ENCODE data around the gene MRPL49. TPM values are rescaled to one million over a fixed set of nuclear protein-coding genes. Genes with fewer than 3 reads are reported as not detected.

The MRPL49 gene
- total RNA-seq, 4 donors from 2014 or later, result 76.2 to 113 (median 91.5) TPM

DNA sequence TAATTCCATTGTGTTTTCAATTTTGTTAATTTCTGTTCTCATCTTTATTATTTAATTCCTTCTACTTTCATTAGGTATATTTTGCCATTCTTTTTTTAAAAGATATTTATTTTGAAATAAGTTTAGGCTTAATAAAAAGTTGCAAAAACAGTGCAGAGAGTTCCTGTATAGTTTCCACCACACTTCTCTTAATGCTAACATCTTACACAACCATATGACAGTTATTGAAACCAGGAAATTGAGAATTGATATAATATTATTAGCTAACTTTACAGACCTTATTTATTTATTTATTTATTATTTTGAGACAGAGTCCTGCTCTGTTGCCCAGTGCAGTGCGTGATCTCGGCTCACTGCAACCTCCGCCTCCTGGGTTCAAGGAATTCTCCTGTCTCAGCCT is 34.1 kb downstream of the MRPL49 start:
- peaks cover 0 to under 1% (median 0%) of the 10 kb centered on the region in 4 donors for H3K4me1 ChIP-seq
- TF ChIP-seq CTCF (IDR thresholded peaks at IDR 0.05), result no peak
- no peak for TF ChIP-seq POLR2AphosphoS5 (IDR thresholded peaks at IDR 0.05)
- no peak for TF ChIP-seq EP300 (IDR thresholded peaks at IDR 0.05)
- TF ChIP-seq POLR2A (IDR thresholded peaks at IDR 0.05; ENCODE audit: low read depth), result no peak
- no peak overlapping the region for H3K4me3 ChIP-seq
- WGBS, result 94% methylated on average over 3 of the region's 3 CpGs
- no peaks in the 10 kb centered on the region for H3K36me3 ChIP-seq
- H3K9me3 ChIP-seq, result no peaks in the 10 kb centered on the region
- no peaks in the 10 kb centered on the region for H3K27me3 ChIP-seq
- no peak for DNase-seq (ENCODE audit: extremely low spot score)
- no peak overlapping the region for H3K27ac ChIP-seq (replicated peaks in 1 of 4)
- intact Hi-C loops (cut with DNase I), result no loop called here

- Histone ChIP-seq H3K27me3 (no peaks in the 10 kb centered on the region), H3K36me3 (no peaks in the 10 kb centered on the region), H3K4me3 (no peak overlapping the region), H3K27ac (replicated peaks in 1 of 4) (no peak overlapping the region), H3K4me1 (no peaks in the 10 kb centered on the region), H3K9me3 (no peaks in the 10 kb centered on the region)
- TF ChIP-seq EP300 (IDR thresholded peaks at IDR 0.05) (no peak), POLR2A (IDR thresholded peaks at IDR 0.05; ENCODE audit: low read depth) (no peak), CTCF (IDR thresholded peaks at IDR 0.05) (no peak), POLR2AphosphoS5 (IDR thresholded peaks at IDR 0.05) (no peak)
- WGBS, result 90% methylated on average over 3 of the region's 3 CpGs
- intact Hi-C loops (cut with DNase I), result no loop called here
- DNase-seq (ENCODE audit: extremely low spot score), result no peak
Measured at GRCh38 chr11:65156926-65157325, 34.8 kb downstream of the MRPL49 start.

- no peak for TF ChIP-seq POLR2A (IDR thresholded peaks at IDR 0.05; ENCODE audit: low read depth)
- TF ChIP-seq POLR2AphosphoS5 (IDR thresholded peaks at IDR 0.05), result no peak
- no peak for TF ChIP-seq EP300 (IDR thresholded peaks at IDR 0.05)
- no peak for TF ChIP-seq CTCF (IDR thresholded peaks at IDR 0.05)
- no peaks in the 10 kb centered on the region for H3K27me3 ChIP-seq
- H3K36me3 ChIP-seq, result no peaks in the 10 kb centered on the region
- no peaks in the 10 kb centered on the region for H3K4me1 ChIP-seq
- H3K4me3 ChIP-seq, result no peak overlapping the region
- DNase-seq (ENCODE audit: extremely low spot score), result no peak
- WGBS, result 72% methylated on average over 3 of the region's 3 CpGs
- no peaks in the 10 kb centered on the region for H3K9me3 ChIP-seq
- no peak overlapping the region for H3K27ac ChIP-seq (replicated peaks in 1 of 4)
- intact Hi-C loops (cut with DNase I), result no loop called here
Measured at GRCh38 chr11:65157336-65157735, 35.2 kb downstream of the MRPL49 start.

- TF ChIP-seq POLR2A (IDR thresholded peaks at IDR 0.05; ENCODE audit: low read depth) (no peak), CTCF (IDR thresholded peaks at IDR 0.05) (no peak), EP300 (IDR thresholded peaks at IDR 0.05) (no peak)
Measured at GRCh38 chr11:65159012-65159411, 36.9 kb downstream of the MRPL49 start.

DNA sequence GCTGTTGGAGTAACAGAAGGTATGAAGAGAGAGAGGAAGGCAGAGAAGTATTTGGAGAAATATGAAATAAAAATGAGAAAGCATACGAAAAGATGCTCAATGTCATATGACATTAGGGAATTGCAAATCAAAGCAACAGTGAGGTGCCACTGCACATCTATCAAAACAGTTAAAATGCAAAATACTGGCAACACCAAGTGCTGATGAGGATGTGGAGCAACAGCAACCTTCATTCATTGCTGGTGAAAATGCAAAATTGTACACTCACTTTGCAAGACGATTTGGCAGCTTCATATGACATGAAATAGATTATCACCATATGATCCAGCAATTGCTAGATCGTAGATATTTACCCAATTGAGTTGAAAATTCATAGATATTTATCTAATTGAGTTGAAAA is 38.5 kb downstream of the MRPL49 start:
- Histone ChIP-seq H3K27me3 (no peaks in the 10 kb centered on the region), H3K9me3 (no peaks in the 10 kb centered on the region), H3K4me3 (no peak overlapping the region), H3K4me1 (peaks cover 0 to under 1% (median 0%) of the 10 kb centered on the region in 4 donors), H3K36me3 (no peaks in the 10 kb centered on the region), H3K27ac (replicated peaks in 1 of 4) (no peak overlapping the region)
- intact Hi-C loops (cut with DNase I), result no loop called here
- no peak for DNase-seq (ENCODE audit: extremely low spot score)
- TF ChIP-seq CTCF (IDR thresholded peaks at IDR 0.05) (no peak), POLR2AphosphoS5 (IDR thresholded peaks at IDR 0.05) (no peak)
- WGBS, result 69% methylated on average over 3 of the region's 3 CpGs

More at GRCh38 chr11:65159012-65159411, 36.9 kb downstream of the MRPL49 start:
- 69% methylated on average over 5 of the region's 5 CpGs for WGBS
- Histone ChIP-seq H3K27ac (replicated peaks in 1 of 4) (no peak overlapping the region), H3K27me3 (no peaks in the 10 kb centered on the region), H3K36me3 (no peaks in the 10 kb centered on the region), H3K4me1 (no peaks in the 10 kb centered on the region), H3K9me3 (no peaks in the 10 kb centered on the region), H3K4me3 (no peak overlapping the region)
- DNase-seq (ENCODE audit: extremely low spot score), result no peak
- intact Hi-C loops (cut with DNase I), result no loop called here
